GM12875 (cell line): ENCODE measurements around the gene NTSR2.

Source experiments
- H3K4me3 ChIP-seq: one replicate; pipeline ENCODE4 v1.5.1; 2011; ENCODE audit warnings: low read depth, low read length, control low read depth
- CTCF ChIP-seq: IDR thresholded peaks from 2 replicates; pipeline ENCODE4 v1.5.1; 2011; ENCODE audit warnings: low read depth, mild to moderate bottlenecking, control low read depth, inconsistent platforms, low read length, moderate library complexity, borderline replicate concordance; ENCODE audit not compliant: insufficient read depth

NTSR2 gene

DNA sequence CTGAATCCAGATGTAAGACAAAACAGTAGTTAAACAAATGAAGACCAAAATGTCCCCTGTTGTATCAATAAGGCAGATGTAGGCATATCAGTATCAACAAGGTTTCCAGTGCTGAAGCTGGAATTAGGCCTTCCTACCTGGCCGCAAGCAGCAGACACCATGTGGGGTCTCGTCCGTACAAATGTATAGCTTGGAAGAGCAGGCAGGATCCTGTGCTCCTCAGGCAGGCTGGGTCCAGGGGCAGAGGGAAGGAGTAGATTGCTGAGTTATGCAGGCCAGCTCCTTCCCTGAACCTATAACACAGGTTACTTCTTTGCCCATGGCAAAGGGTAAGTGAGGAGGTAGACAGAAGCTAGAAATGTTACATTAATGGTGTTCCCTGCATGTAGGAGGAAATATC lies 23.5 kb downstream of the NTSR2 start:
- H3K4me3 ChIP-seq: no peak overlapping the region
- TF ChIP-seq CTCF: no peak

- no peak for TF ChIP-seq CTCF
- H3K4me3 ChIP-seq: no peak overlapping the region
Measured at GRCh38 chr2:11644293-11644692, 25.7 kb downstream of the NTSR2 start.

DNA sequence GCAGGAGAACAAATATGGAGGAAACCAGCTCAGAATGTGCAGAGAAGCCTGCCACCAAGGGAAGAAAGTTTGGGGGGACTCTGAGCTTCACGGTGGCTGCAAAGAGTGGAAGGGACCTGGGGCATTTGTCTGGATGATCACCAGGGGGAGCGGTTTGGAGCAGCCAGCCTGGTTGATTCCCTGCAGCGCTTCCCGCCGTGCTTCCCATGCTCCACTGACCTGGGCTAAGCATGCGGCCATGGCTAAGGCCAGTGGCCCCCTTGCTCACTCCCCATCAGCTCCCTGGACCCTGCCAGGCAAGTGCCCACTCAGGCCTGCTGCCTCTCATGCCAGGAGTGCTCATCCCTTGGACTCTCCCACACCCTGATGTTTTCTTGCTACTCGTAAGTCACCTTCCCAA lies 27.0 kb downstream of the NTSR2 start:
- TF ChIP-seq CTCF: no peak
- no peak overlapping the region for H3K4me3 ChIP-seq

- TF ChIP-seq CTCF: no peak
- H3K4me3 ChIP-seq: no peak overlapping the region
Measured at GRCh38 chr2:11640132-11640531, 29.9 kb downstream of the NTSR2 start.

DNA sequence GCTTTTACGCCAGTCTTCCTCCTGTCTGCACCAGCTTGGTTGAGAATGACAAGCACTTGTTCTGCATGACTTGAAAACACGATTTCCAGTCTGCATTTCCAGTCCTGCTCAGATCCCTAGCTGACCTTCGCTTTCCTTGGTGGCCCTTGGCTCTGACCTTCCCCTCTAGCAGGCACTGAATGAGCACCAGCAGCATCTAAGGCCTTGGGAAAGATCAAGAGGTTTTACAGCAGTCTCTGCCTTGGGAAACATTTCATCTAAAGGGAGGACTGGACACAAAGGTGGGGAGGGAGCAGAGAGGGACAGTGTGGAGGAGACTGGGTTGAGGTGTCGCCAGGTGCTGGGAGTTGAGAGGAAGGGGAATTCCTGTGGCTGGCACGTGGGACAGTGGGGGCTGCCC lies 30.5 kb downstream of the NTSR2 start:
- TF ChIP-seq CTCF: no peak
- H3K4me3 ChIP-seq: no peak overlapping the region

DNA sequence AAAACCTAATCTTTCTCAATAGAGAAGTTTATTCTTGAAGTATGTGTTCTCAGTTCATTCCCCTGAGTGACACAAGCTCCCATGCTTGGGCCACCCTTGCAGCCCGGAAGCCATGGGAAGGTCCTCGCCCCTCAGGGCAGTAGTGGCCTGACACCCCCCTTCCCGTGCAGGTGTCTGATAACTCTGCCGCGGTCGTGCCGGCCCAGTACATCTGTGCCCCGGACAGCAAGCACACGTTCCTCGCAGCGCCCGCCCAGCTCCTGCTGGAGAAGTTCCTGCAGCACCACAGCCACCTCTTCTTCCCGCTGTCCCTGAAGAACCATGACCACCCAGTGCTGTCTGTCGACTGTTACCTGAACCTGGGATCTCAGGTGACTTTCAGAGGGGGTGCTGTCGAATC lies 32.4 kb downstream of the NTSR2 start:
- H3K4me3 ChIP-seq: no peak overlapping the region
- no peak for TF ChIP-seq CTCF

DNA sequence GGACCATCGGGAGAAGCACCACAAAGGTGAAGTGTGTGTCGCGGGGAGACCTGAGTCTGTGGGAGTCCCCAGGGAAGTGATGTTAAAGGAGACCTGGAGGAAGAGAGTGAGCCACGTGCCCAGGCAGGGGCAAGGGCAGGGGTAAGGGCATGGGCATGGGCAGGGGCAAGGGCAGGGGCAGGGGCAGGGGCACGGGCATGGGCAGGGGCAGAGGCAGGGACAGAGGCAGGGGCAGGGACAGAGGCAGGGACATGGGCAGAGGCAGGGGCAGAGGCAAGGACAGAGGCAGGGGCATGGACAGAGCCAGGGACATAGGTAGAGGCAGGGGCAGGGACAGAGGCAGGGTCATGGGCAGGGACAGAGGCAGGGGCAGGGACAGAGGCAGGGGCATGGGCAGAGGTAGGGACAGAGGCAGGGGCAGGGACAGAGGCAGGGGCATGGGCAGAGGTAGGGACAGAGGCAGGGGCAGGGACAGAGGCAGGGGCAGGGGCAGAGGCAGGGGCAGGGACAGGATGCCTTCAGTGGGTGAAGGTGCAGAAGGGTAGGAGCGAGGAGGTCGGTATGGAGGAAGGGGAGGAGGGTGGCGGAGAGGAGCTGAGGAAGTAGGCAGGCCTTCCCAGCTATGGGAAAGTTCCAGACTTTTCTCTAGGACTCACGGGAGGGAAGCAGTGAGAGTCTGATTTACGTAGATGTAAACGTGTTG lies 33.3 kb downstream of the NTSR2 start:
- TF ChIP-seq CTCF: no peak
- no peak overlapping the region for H3K4me3 ChIP-seq
